Left kidney (tissue), 2 donors: ENCODE results near the gene CELF2. TPM values are rescaled to one million over a fixed set of nuclear protein-coding genes. Genes with fewer than 3 reads are reported as not detected.

Source experiments
- DNase-seq: peaks from one replicate; pipeline ENCODE4 v3.0.0-alpha.2; 2013
- polyA plus RNA-seq: library from polyadenylated mRNA; unstranded; fragments of 120-200 nt; gene quantifications from one replicate; pipeline ENCODE4 v1.2.1, GENCODE V29; 2013; ENCODE audit not compliant: insufficient read length

The CELF2 gene
- polyA plus RNA-seq, 1 donor: 12.5 TPM

- no peak for DNase-seq
These were observed 209.4 kb downstream of the CELF2 start for GRCh38 chr10:11227103-11227502.

GRCh38 chr10:11229893-11230292 lies 212.2 kb downstream of the CELF2 start:
- DNase-seq: no peak

- no peak for DNase-seq
These were observed 213.0 kb downstream of the CELF2 start for GRCh38 chr10:11230498-11231167.

GRCh38 chr10:11231285-11231684 lies 213.6 kb downstream of the CELF2 start:
- DNase-seq: no peak

- DNase-seq: no peak
These were observed 214.7 kb downstream of the CELF2 start for GRCh38 chr10:11232222-11232961.

DNA sequence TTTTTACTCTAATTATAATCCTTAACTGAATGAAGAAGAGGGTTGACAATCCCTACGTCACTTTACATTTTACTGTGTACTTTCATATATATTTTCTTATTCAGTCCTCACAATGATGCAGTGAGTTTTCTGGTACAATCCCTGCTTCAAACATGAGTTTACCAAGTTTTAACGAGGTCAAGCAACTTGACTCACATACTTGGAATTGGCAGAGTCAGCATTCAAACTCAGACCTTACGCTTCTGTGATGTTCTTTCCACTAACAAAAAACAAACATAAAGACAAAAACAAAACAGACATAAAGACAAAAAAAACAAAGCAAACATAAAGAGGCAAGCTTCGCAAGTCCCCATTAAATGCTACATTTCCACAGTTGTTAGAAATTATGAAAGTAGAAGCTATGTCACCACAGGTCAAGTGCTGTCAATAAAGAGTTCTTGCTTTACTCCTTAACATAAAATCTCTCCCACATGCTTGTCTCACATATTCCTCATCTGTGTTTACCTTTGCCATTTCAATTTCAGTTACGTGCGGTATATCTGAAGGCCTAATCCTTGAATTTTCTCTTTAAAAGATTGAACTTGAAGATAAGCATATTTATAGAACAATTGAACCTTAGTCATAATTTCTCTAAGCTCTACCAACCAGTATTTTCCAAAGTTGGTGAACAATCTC lies 217.3 kb downstream of the CELF2 start:
- no peak for DNase-seq

DNA sequence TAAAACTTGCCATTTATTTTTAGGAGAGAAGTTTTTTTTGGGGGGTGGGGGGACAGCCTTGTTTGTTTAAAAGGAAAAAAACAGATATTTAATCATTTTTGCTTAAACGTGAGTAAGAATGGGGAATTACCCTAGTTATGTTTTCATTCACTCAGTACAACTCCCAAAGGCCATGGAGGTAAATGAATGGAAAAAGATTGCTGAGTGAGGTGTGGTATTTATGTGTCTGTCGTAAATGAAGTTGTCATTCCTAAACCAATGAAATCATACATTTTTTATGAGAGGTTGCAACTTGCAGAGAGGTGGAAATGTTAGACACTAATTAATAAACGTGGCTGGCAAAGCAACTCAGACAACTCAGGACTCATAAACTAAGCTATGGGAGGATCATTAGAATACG lies 218.1 kb downstream of the CELF2 start:
- DNase-seq: no peak

GRCh38 chr10:11236234-11236633 lies 218.6 kb downstream of the CELF2 start:
- no peak for DNase-seq

DNA sequence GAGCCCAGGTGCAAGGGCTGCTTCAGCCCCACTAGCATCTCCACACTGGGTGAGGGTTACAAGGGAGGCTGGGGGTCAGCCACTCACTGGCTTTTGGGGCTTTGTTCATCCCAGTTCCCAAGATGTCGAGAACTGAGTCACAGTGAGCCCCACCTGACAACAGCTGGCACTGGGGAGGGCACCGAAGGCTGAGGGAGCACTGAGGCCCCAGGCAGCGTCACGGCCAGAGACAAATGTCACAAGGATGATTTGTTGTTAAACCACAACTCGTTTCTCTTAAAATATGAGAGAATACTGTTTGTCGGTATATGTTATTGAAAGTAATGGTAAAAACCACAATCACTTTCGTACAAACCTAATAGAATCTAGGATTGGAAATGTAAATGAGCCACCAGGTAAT lies 219.9 kb downstream of the CELF2 start:
- no peak for DNase-seq

DNA sequence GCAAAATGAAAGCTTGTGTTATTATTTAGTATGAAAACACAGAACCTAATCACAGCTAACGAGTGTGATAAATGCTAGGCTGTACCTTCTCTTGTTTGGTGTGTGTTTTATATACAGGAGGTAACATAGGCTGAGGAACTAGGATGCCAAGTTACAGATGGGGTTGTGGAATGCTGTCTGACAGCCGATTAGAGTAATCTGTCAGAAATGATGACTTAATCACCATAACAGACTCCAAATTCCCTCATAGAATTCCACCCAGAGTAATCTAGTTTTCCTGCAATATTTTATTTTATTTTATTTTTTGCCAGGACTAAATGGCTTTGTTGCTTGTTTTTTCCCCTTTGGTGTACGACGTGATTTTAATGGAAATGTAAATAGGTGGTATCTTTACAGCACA lies 221.2 kb downstream of the CELF2 start:
- no peak for DNase-seq

DNA sequence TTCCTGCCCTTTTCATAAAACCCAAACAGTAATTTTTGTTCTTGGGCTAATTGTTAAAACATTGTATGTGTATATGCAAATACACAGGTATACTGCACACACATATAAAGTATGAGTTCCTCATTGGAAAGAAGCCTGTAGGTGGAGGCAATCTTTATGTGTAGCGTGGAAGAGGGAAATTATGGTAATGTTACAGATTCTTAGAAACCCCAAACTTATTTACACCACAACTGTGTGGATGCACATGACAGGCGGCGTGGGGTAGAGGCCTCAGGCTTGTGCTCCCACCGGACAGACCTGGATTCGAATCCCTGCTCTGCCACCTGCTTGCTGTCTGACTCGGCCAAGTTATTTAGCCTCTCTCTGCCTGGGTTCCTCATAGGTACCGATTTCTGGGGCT lies 223.0 kb downstream of the CELF2 start:
- DNase-seq: no peak

- DNase-seq: no peak
These were observed 225.0 kb downstream of the CELF2 start for GRCh38 chr10:11242443-11243387.

DNA sequence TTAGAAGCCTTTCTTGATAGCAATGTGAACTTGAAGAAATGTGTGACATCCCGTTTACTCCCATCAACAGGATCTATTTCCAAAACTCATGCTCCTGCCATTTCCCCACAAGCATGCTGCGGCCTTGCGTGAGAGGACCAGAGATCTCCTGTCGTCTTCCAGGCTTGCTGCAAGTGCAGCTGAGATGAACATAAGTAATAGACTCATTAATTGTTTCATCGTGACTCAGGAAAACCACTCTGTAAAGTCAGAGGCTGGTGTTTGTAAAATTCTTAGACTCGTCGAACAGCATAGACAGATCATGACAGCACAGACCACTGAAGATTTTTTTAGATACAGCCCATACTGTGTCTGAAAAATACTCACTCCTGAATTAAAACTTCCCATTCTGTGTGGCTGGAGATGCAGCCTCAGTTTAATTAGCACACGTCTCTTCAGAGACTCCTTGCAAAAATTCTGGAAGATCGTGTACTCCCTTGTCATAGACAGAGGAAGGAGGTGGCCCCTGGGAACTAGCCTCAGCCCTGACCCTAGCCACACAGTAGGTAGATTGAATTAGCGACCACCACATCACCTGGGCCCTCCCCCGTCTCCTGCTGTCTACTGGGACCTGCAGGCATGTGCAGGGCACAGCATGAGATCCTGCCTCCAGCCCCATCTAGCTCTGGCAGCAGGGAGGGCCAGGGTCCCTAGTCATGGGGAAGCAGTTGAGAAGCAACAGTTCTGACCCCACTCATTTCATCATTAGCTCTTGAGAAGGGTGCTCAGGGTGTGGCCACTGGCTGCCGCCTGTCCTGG lies 226.0 kb downstream of the CELF2 start:
- no peak for DNase-seq

- no peak for DNase-seq
These were observed 227.4 kb downstream of the CELF2 start for GRCh38 chr10:11245095-11245479.

DNA sequence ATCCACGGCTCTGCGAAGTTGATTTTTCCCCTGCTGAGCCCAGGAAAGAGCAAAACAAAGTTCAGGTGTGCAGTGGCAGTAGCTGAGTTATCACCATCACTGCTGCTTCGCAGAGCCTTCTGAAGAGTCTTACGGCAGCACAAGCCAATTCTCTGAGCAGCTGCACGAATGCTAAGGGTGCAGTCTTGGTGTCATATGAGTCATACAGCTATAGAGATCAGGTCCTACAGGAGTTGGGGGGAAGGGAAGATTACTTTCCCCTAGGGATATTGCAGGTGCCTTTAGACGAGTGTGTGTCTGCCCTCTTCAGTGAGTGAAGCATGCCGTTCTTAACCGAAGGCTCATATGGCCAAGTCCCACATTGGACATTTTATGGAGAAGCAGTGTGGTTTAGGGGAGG lies 227.8 kb downstream of the CELF2 start:
- DNase-seq: no peak

DNA sequence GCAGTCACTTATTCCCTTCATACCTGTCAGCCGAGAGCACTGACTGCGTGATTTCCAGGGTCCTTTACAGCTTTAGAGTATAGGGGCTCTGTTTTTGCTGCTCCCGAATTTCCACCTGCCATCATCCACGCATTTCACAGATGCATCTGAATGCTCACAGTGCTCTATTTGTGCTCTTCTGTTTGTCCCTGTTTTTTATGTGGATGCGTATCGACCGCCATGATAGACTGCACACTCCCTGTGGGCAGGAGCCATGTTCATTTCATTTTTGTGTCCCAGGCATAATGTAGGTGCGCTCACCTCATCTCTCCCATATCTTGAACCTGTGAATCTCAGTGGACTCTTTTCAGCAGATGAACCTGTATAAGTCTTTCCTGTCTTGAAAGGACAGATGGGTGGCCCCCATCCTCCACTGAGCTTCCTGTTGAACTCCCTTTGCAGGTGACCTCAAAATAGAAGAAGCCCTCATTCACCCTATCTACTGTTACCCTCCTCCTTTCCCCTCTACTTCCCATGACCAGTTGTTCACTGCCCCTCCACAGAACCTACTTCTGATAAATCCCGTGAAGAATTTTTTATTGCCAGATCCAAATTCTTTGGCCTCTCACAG lies 228.4 kb downstream of the CELF2 start:
- no peak for DNase-seq

DNA sequence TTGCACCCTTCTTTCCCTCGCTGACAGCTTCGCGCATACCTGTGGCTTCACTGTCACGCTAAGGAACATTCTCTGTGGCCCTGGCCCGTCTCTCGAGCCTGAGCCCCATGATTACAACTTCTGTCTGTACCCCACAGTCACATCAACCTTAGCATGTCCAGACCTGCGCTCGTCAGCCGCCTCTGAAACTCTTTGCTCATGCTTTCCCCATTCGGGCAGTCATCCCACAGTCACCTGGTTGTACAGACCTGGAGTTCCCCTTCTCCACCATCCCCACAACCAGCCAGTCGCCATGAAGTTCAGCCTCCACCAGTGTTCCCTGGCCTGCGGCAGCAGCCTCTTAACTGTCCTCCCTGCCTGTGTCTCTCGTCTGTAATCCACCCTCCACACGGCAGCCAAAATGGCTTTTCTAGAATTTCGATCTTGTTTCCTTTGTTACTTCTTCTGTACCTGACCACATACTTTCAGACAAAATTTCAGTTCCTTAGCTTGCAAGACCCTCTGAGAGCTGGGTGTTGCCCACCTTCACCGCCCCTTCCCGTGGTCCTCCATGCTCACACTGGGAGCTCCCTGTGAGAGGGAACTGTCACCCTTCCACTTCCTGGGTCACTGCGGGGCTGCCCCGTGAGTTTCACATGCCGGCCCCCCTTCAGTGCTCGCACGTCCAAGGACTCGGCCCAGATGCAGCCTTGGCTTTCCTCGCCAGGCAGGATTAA lies 229.2 kb downstream of the CELF2 start:
- no peak for DNase-seq

DNA sequence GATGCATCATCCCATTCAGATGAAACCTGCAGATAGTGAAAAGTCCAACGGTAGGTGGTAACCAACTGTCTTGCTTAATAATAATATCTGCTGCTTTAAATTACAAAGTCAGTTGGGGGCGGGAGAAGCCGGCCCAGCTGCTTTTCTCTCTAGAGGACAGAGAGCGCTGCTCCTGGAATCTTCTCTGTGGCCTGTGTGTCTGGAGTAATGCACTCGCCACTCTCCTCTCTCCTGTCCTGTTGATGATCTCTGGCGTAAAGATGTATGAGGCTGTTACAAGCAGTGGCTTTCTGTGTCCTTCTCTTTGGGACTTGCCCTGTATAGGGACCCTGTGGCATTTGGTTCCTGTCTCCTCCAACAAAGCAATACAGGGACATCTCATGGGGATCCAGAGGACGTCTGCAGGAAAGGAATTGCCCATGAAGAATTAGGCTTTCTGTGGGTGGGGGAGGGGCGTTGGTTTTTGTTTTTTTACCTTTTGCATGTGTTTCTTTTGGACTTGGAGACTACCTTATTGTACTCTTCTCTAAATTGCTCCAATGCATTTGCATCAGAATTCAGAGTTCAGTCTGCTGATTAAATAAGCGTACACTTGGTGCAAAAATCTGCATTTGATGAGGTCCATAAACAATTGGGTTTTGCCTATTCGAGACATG lies 231.6 kb downstream of the CELF2 start:
- DNase-seq: no peak

DNA sequence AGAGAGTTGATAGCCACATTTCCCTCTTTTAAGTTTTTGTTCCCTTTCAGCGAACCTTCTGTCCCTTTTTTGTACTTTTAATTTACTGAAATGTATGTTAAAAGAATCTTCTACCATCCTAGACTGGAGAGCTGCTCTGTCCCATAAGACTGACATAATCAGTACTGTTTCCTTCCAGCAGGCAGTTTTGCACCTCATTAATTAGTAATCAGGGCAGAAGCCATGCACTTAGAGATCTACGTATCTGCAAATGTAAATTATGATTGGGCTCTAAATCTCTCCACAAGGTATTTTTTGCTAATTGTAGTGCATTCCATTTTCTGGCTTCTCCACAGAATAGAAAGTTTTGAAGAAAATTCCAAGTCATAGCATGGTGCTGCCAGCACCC lies 232.1 kb downstream of the CELF2 start:
- DNase-seq: no peak

DNA sequence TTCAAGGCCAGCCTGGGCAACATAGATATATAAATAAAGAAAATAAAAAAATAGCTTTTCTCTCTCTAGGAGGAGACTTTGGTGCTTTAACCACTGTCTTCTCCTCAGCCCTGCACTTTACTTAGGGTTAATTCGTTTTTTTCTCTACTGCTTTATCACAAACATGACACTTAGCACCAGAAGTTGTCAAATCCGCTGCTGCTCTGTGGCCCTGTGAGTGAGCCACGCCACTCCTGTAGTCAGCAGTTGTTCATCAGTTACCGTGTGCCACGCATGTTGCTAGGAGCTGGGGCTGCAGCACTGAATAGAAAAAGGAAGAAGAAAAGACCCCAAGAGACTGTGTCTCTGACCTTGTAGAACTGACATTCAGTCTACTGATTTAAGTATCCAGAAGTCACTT lies 232.6 kb downstream of the CELF2 start:
- no peak for DNase-seq
